Measurements from ENCODE around the gene BHLHA15. TPM values are rescaled to one million over a fixed set of nuclear protein-coding genes. Genes with fewer than 3 reads are reported as not detected.

Gene BHLHA15
- under 1 TPM in 5 of 10 donors, not detected in 5; 0.26 to 0.41 (median 0.37) TPM for polyA plus RNA-seq (ENCODE audit: insufficient read length in 10 of 10)
- long read RNA-seq, donor 1 = 0 reads
- long read RNA-seq, donor 2 = 0 reads
- long read RNA-seq, donor 3 = 0 reads
- long read RNA-seq, donor 4 = 0 reads
- long read RNA-seq, donor 5 = 0 reads
- long read RNA-seq, donor 6 = 0 reads
- long read RNA-seq, donor 7, partial matches to known transcripts = 0 of 1 reads
- long read RNA-seq, donor 7, other reads (novel, unspliced or antisense) = 0 of 1 reads
- long read RNA-seq, donor 8, partial matches to known transcripts = 0 of 1 reads
- long read RNA-seq, donor 8, other reads (novel, unspliced or antisense) = 0 of 1 reads
- long read RNA-seq, donor 9, partial matches to known transcripts = 0 of 1 reads
- long read RNA-seq, donor 9, other reads (novel, unspliced or antisense) = 0 of 1 reads

GRCh38 chr7:98211221-98211675 is at the start of gene BHLHA15:
TSS of gene BHLHA15 (plus strand) at chr7:98211439. CDS start at chr7:98212310, 871 bp downstream.
- no peak for DNase-seq

GRCh38 chr7:98162758-98163157 is 48.5 kb upstream of the BHLHA15 start:
- no peak for DNase-seq

- DNase-seq = no peak
Observed at GRCh38 chr7:98163269-98163668, 48.0 kb upstream of the BHLHA15 start.

- DNase-seq = no peak
Observed at GRCh38 chr7:98163704-98164494, 47.3 kb upstream of the BHLHA15 start.

GRCh38 chr7:98165827-98166667 is 45.2 kb upstream of the BHLHA15 start:
- DNase-seq = peak in 1 of 3 donors; percentile 20

- no peak for DNase-seq
Observed at GRCh38 chr7:98166668-98166970, 44.6 kb upstream of the BHLHA15 start.

- no peak for DNase-seq
Observed at GRCh38 chr7:98167653-98168052, 43.6 kb upstream of the BHLHA15 start.

- DNase-seq = peak; percentile 21 to 58 (median 54)
Observed at GRCh38 chr7:98168181-98168903, 42.9 kb upstream of the BHLHA15 start.

GRCh38 chr7:98168904-98169621 is 42.2 kb upstream of the BHLHA15 start:
- no peak for DNase-seq

GRCh38 chr7:98170966-98171365 is 40.3 kb upstream of the BHLHA15 start:
- no peak for DNase-seq

- no peak for DNase-seq
Observed at GRCh38 chr7:98171449-98171848, 39.8 kb upstream of the BHLHA15 start.

GRCh38 chr7:98174334-98175259 is 36.6 kb upstream of the BHLHA15 start:
- no peak for DNase-seq

GRCh38 chr7:98175260-98175940 is 35.8 kb upstream of the BHLHA15 start:
- no peak for DNase-seq

GRCh38 chr7:98177553-98177952 is 33.7 kb upstream of the BHLHA15 start:
- DNase-seq = no peak

- no peak for DNase-seq
Observed at GRCh38 chr7:98178321-98178720, 32.9 kb upstream of the BHLHA15 start.

GRCh38 chr7:98178762-98179490 is 32.3 kb upstream of the BHLHA15 start:
- DNase-seq = no peak

GRCh38 chr7:98180751-98181150 is 30.5 kb upstream of the BHLHA15 start:
- no peak for DNase-seq

- no peak for DNase-seq
Observed at GRCh38 chr7:98185101-98185500, 26.1 kb upstream of the BHLHA15 start.

Measured in muscle of back (tissue), 13 donors.